ENCODE results near the gene PBX1.

- TF ChIP-seq ZBTB49 (tag by site-specific recombination; IDR thresholded peaks at IDR 0.05; ENCODE audit: low read depth) (no peak), CTCF (tag by site-specific recombination; IDR thresholded peaks at IDR 0.05) (no peak), ZNF394 (tag by site-specific recombination; IDR thresholded peaks at IDR 0.05; ENCODE audit: borderline replicate concordance) (no peak), ZSCAN30 (tag by site-specific recombination; IDR thresholded peaks at IDR 0.05) (no peak), TCF7L2 (IDR thresholded peaks at IDR 0.05; ENCODE audit: borderline replicate concordance, low read depth, low read length) (no peak), BCL11A (tag by site-specific recombination; IDR thresholded peaks at IDR 0.05; ENCODE audit: low read depth) (no peak), KLF16 (tag by site-specific recombination; IDR thresholded peaks at IDR 0.05) (no peak), ZNF768 (tag by site-specific recombination; IDR thresholded peaks at IDR 0.05) (no peak), ZNF777 (tag by site-specific recombination; IDR thresholded peaks at IDR 0.05; ENCODE audit: borderline replicate concordance) (no peak), REST (tag by site-specific recombination; IDR thresholded peaks at IDR 0.05) (no peak), ZFP3 (tag by site-specific recombination; IDR thresholded peaks at IDR 0.05; ENCODE audit: low read depth) (no peak), ZXDB (tag by site-specific recombination; IDR thresholded peaks at IDR 0.05) (no peak), ZNF398 (tag by site-specific recombination; IDR thresholded peaks at IDR 0.05) (no peak), ZNF202 (tag by site-specific recombination; IDR thresholded peaks at IDR 0.05; ENCODE audit: borderline replicate concordance) (no peak)
Measured at GRCh38 chr1:164662955-164663354, 104.0 kb downstream of the PBX1 start.
